Measurements from ENCODE around the gene HMGB1.

DNA sequence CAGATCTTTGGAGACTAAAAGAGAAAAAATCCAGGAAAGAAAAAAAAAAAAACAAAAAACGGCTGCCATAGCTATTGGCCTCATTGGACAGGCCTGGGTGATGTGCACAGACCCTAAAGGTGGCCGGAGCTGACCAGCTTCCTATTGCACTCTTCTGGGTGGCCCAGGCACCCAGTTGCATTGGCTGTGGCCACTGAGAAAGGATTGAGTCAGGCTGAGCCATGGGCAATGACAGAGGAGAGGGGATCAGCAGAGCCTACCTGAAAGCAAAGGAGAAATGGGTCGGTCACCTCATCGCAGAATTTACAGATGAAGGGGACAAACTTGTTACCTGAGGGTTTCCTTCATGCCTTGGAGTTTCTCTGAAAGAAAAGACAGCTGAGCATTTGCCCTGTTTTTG, 17.3 kb downstream of the HMGB1 start:
- TF ChIP-seq, protein P1, sequence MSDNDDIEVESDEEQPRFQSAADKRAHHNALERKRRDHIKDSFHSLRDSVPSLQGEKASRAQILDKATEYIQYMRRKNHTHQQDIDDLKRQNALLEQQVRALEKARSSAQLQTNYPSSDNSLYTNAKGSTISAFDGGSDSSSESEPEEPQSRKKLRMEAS (IDR thresholded peaks at IDR 0.05; ENCODE audit: low read depth, low read length): no peak
- TF ChIP-seq POLR2A (IDR thresholded peaks at IDR 0.05; ENCODE audit: extremely low read depth, insufficient read length): no peak
- TF ChIP-seq, protein P2, sequence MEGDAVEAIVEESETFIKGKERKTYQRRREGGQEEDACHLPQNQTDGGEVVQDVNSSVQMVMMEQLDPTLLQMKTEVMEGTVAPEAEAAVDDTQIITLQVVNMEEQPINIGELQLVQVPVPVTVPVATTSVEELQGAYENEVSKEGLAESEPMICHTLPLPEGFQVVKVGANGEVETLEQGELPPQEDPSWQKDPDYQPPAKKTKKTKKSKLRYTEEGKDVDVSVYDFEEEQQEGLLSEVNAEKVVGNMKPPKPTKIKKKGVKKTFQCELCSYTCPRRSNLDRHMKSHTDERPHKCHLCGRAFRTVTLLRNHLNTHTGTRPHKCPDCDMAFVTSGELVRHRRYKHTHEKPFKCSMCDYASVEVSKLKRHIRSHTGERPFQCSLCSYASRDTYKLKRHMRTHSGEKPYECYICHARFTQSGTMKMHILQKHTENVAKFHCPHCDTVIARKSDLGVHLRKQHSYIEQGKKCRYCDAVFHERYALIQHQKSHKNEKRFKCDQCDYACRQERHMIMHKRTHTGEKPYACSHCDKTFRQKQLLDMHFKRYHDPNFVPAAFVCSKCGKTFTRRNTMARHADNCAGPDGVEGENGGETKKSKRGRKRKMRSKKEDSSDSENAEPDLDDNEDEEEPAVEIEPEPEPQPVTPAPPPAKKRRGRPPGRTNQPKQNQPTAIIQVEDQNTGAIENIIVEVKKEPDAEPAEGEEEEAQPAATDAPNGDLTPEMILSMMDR (IDR thresholded peaks at IDR 0.05; ENCODE audit: low read depth, low read length): no peak
